Measurements from ENCODE around the gene STRN.
"Not testable (repeated sequence)": the region's sequence is repeated elsewhere in the genome, so short reads cannot be mapped to it uniquely, and the experiment has no call there.

STRN gene

DNA sequence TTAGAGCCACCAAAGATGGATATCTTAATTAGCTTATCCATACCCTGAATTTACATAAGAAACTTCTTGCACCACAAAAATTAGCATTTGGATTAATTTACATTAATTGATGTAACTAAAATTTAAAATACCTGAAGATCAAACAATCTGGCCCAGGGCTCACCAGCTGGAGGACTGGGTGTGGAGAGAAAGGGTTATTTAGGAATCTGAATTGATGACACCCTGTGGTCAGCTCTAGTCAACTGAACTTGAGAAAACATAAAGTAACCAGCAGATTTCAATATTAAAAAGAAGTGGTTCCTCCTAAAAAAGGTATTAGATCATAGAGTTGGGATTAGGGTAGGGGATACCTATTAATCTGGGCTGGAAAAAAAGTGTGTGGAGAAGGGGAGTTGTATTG is 122.5 kb downstream of the STRN start:
- TF ChIP-seq, protein P1, sequence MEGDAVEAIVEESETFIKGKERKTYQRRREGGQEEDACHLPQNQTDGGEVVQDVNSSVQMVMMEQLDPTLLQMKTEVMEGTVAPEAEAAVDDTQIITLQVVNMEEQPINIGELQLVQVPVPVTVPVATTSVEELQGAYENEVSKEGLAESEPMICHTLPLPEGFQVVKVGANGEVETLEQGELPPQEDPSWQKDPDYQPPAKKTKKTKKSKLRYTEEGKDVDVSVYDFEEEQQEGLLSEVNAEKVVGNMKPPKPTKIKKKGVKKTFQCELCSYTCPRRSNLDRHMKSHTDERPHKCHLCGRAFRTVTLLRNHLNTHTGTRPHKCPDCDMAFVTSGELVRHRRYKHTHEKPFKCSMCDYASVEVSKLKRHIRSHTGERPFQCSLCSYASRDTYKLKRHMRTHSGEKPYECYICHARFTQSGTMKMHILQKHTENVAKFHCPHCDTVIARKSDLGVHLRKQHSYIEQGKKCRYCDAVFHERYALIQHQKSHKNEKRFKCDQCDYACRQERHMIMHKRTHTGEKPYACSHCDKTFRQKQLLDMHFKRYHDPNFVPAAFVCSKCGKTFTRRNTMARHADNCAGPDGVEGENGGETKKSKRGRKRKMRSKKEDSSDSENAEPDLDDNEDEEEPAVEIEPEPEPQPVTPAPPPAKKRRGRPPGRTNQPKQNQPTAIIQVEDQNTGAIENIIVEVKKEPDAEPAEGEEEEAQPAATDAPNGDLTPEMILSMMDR (IDR thresholded peaks at IDR 0.05; ENCODE audit: control insufficient read depth, insufficient read depth, low read depth, low read length, missing control alignments) = no peak
- no peak for DNase-seq (ENCODE audit: low read depth)

DNA sequence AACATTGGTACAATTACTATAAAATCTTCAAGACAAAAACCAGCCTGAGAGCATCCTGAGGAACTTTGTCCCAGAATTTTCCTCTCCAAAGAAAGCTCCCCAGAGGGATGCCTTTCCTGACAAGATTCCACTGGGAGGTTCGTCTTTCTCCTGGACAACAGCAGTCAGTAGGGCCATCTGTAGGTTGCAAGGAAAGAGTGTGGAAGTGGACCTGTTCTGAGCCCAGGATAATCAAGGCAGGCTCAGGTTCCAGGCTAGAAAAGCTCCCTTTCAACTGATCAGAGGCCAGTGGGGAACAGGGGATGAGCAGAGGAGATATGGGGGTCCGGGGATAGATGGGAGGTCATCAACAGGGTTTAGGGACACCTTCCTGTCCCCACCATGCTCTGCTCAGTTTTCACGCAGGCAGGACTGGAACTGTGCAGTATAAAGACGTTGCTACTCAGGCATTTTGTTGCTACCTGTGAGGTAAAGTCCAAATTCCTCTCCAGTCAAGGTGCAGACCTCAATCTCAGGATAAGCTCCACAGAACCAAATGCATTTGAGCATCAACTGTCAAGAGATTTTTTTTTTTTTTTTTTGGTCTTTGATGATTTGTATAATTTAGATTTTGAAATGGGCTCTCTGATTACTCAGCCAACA is 126.2 kb downstream of the STRN start:
- TF ChIP-seq, protein P1 (IDR thresholded peaks at IDR 0.05; ENCODE audit: control insufficient read depth, insufficient read depth, low read depth, low read length, missing control alignments) = no peak
- no peak overlapping the region for H3K4me3 ChIP-seq (ENCODE audit: control insufficient read depth, low read depth, low read length)
- DNase-seq (ENCODE audit: low read depth) = no peak

More for the DNA sequence above, 122.5 kb downstream of the STRN start:
- H3K4me3 ChIP-seq (ENCODE audit: control insufficient read depth, low read depth, low read length) = no peak overlapping the region

DNA sequence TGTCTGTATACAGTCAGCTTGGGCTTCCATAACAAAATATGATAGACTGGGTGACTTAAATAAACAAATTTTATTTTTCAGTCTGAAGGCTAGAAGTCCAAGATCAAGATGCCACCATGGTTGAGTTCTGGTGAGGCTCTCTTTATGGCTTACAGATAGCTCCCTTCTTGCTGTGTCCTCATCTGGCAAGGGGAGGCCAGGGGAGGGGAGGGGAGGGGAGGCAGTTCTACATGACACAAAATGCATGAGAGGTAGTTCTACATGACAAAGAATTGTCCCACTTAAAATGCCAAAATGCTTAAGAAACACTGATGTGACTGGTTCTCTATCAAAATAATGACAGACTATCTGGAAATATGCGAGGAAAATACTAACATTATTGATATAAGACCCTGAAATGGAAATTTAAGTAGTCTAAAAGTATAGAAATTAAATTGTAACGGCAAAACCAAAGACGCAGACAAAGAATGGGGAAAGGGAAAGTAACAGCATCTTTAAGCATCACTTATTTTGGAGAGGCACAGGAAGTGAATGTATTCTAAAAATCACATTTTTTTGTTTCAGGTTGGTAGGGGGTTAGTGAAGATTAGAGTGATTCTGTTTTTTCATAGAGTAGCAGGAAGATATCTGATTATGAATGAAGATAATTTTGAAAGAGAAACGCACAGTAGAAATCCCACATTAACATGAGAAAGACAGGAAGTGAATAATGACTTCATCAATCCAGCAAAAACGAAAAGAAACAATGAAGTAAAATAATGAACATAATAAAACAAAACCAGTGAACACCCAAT is 131.4 kb downstream of the STRN start:
- no peak overlapping the region for H3K4me3 ChIP-seq (ENCODE audit: control insufficient read depth, low read depth, low read length)
- TF ChIP-seq, protein P1 (IDR thresholded peaks at IDR 0.05; ENCODE audit: control insufficient read depth, insufficient read depth, low read depth, low read length, missing control alignments) = no peak
- DNase-seq (ENCODE audit: low read depth) = no peak

GRCh38 chr2:36834203-36834602 is 132.1 kb downstream of the STRN start:
- TF ChIP-seq, protein P1 (IDR thresholded peaks at IDR 0.05; ENCODE audit: control insufficient read depth, insufficient read depth, low read depth, low read length, missing control alignments) = no peak
- no peak overlapping the region for H3K4me3 ChIP-seq (ENCODE audit: control insufficient read depth, low read depth, low read length)
- no peak for DNase-seq (ENCODE audit: low read depth)

GRCh38 chr2:36831185-36831584 is 135.2 kb downstream of the STRN start:
- H3K4me3 ChIP-seq (ENCODE audit: control insufficient read depth, low read depth, low read length) = no peak overlapping the region
- DNase-seq (ENCODE audit: low read depth) = no peak
- TF ChIP-seq, protein P1 (IDR thresholded peaks at IDR 0.05; ENCODE audit: control insufficient read depth, insufficient read depth, low read depth, low read length, missing control alignments) = no peak

DNA sequence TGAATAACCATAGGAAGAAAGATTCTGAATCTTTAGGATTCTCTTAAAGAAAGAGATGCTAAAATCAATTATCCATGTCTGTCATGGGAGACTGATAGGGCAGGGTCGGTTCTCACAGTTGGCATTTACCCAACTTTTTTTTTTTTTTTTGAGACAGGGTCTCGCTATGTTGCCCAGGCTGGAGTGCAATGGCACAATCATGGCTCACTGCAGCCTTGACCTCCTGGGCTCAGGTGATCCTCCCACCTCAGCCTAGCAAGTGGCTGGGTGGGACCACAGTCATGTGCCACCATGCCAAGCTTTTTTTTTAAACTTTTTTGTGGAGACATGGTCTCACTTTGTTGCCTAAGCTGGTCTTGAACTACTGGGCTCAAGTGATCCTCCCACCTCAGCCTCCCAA is 141.7 kb downstream of the STRN start:
- DNase-seq (ENCODE audit: low read depth) = not testable (repeated sequence)

GRCh38 chr2:36824273-36824672 is 142.1 kb downstream of the STRN start:
- no peak for DNase-seq (ENCODE audit: low read depth)
- TF ChIP-seq, protein P1 (IDR thresholded peaks at IDR 0.05; ENCODE audit: control insufficient read depth, insufficient read depth, low read depth, low read length, missing control alignments) = no peak
- no peak overlapping the region for H3K4me3 ChIP-seq (ENCODE audit: control insufficient read depth, low read depth, low read length)

More for the DNA sequence above, 141.7 kb downstream of the STRN start:
- H3K4me3 ChIP-seq (ENCODE audit: control insufficient read depth, low read depth, low read length) = not testable (repeated sequence)
